PC-9 (cell line): ENCODE measurements around the gene GOLT1A. TPM values are rescaled to one million over a fixed set of nuclear protein-coding genes. Genes with fewer than 3 reads are reported as not detected.

ENCODE experiments used
- BruUV-seq: library from RNA; stranded (reverse); fragments of 400-500 nt; replicated peaks from 2 replicates; lab custom pipeline; 2021; lab: Mats Ljungman, UMichigan
- CTCF ChIA-PET: fragments of 300-600 bp; sonication (Branson Sonifier 250); formaldehyde crosslinking; loops from one replicate; lab custom pipeline; 2022; ENCODE audit warnings: antibody characterized with exemption; lab: Charles Lee
- POLR2A ChIA-PET: fragments of 300-600 bp; sonication (Branson Sonifier 250); formaldehyde crosslinking; loops from one replicate; lab custom pipeline; 2022; ENCODE audit warnings: antibody characterized with exemption; ENCODE audit not compliant: unreplicated experiment; lab: Charles Lee
- DNase-seq, 2 experiments: peaks; one replicate each; pipeline versions ENCODE4 v3.0.0 to v3.0.0-alpha.2; 2015 to 2022; ENCODE audit warnings: mixed read lengths in 1 of 2
- H2AFZ ChIP-seq: fragments of 200-600 bp; sonication (generic); 2 replicates; pipeline ENCODE4 v1.8.1; 2017; ENCODE audit warnings: antibody characterized with exemption
- H3F3A ChIP-seq: fragments of 200-600 bp; sonication (generic); 2 replicates; pipeline ENCODE4 v1.8.1; 2017; ENCODE audit warnings: antibody characterized with exemption, mild to moderate bottlenecking, low read depth; ENCODE audit not compliant: insufficient read depth
- H3K27ac ChIP-seq: fragments of 200-600 bp; sonication (generic); 2 replicates; pipeline ENCODE4 v1.6.1; 2016; ENCODE audit warnings: mixed run types
- H3K27me3 ChIP-seq: fragments of 200-600 bp; sonication (generic); 2 replicates; pipeline ENCODE4 v1.6.1; 2016; ENCODE audit warnings: low read depth, mixed run types; ENCODE audit not compliant: insufficient read depth
- H3K36me3 ChIP-seq: fragments of 200-600 bp; sonication (generic); 2 replicates; pipeline ENCODE4 v1.6.1; 2016; ENCODE audit warnings: low read depth, mixed run types
- H3K4me1 ChIP-seq: fragments of 200-600 bp; sonication (generic); replicated peaks from 2 replicates; pipeline ENCODE4 v1.6.1; 2016; ENCODE audit warnings: mixed run types; ENCODE audit not compliant: insufficient read depth
- H3K4me2 ChIP-seq: fragments of 200-600 bp; sonication (generic); 2 replicates; pipeline ENCODE4 v1.6.1; 2017; ENCODE audit warnings: mixed run types
- H3K4me3 ChIP-seq: fragments of 200-600 bp; sonication (generic); 2 replicates; pipeline ENCODE4 v1.6.1; 2016; ENCODE audit warnings: mixed run types
- H3K79me2 ChIP-seq: fragments of 200-600 bp; sonication (generic); 2 replicates; pipeline ENCODE4 v1.6.1; 2017; ENCODE audit warnings: low read depth, mixed run types
- H3K9me2 ChIP-seq: fragments of 200-600 bp; sonication (generic); 2 replicates; pipeline ENCODE4 v1.8.1; 2017; ENCODE audit warnings: mild to moderate bottlenecking; ENCODE audit not compliant: insufficient read depth
- H3K9me3 ChIP-seq: fragments of 200-600 bp; sonication (generic); 2 replicates; pipeline ENCODE4 v1.8.1; 2016; ENCODE audit warnings: low read depth; ENCODE audit not compliant: insufficient read depth
- H4K20me1 ChIP-seq: fragments of 200-600 bp; sonication (generic); 2 replicates; pipeline ENCODE4 v1.8.1; 2017; ENCODE audit not compliant: insufficient read depth
- CTCF ChIP-seq: fragments of 200-600 bp; sonication (generic); conservative IDR thresholded peaks from 2 replicates; pipeline ENCODE4 v1.6.1; 2017; ENCODE audit warnings: mixed run types, antibody characterized with exemption, mild to moderate bottlenecking, moderate library complexity
- EZH2 ChIP-seq: fragments of 200-600 bp; sonication (generic); IDR thresholded peaks from 2 replicates; pipeline ENCODE4 v1.8.0; 2017; ENCODE audit warnings: antibody characterized with exemption, low read depth
- intact Hi-C: fragments of 100-400 bp; cut with micrococcal nuclease; formaldehyde crosslinking; loops from one replicate; pipeline ENCODE4 v1.10.0; 2022; ENCODE audit not compliant: unreplicated experiment
- total RNA-seq: library from RNA; stranded (reverse); gene quantifications from 2 replicates; pipeline ENCODE4 v1.2.3, GENCODE V29; 2021

The GOLT1A gene
- total RNA-seq, 1 experiment from 2014 or later: 18.7 TPM

GRCh38 chr1:204251926-204252689, 38.3 kb upstream of the GOLT1A start:
- ChIA-PET POLR2A (no interaction called here), CTCF (no interaction called here)
- TF ChIP-seq CTCF: no peak
- TF ChIP-seq EZH2: no peak
- no peak for DNase-seq
- no peak overlapping the region for H3K27ac ChIP-seq
- H3K4me1 ChIP-seq: peaks cover 29% of the 10 kb centered on the region
- no peak overlapping the region for H2AFZ ChIP-seq
- no peaks in the 10 kb centered on the region for H3K27me3 ChIP-seq
- BruUV-seq: no TSS peak
- no peaks in the 10 kb centered on the region for H4K20me1 ChIP-seq
- H3K79me2 ChIP-seq: no peaks in the 10 kb centered on the region
- H3K4me3 ChIP-seq: no peak overlapping the region
- no peaks in the 10 kb centered on the region for H3K9me3 ChIP-seq
- H3K36me3 ChIP-seq: peaks cover 17% of the 10 kb centered on the region
- peaks cover 22% of the 10 kb centered on the region for H3F3A ChIP-seq
- H3K9me2 ChIP-seq: no peaks in the 10 kb centered on the region
- H3K4me2 ChIP-seq: no peak overlapping the region
- intact Hi-C loops: no loop called here

- no peaks in the 10 kb centered on the region for H4K20me1 ChIP-seq
- H3K27ac ChIP-seq: no peak overlapping the region
- no peak overlapping the region for H3K4me3 ChIP-seq
- H3K4me1 ChIP-seq: peaks cover 29% of the 10 kb centered on the region
- intact Hi-C loops: no loop called here
- no peaks in the 10 kb centered on the region for H3K9me3 ChIP-seq
- CTCF ChIA-PET: no interaction called here
- no peaks in the 10 kb centered on the region for H3K9me2 ChIP-seq
- peaks cover 15% of the 10 kb centered on the region for H3K36me3 ChIP-seq
- DNase-seq: no peak
- no peaks in the 10 kb centered on the region for H3K79me2 ChIP-seq
- H2AFZ ChIP-seq: no peak overlapping the region
- peaks cover 22% of the 10 kb centered on the region for H3F3A ChIP-seq
- H3K4me2 ChIP-seq: no peak overlapping the region
- POLR2A ChIA-PET: no interaction called here
- H3K27me3 ChIP-seq: no peaks in the 10 kb centered on the region
- TF ChIP-seq CTCF: no peak
- no peak for TF ChIP-seq EZH2
- BruUV-seq: no TSS peak
Measured at GRCh38 chr1:204251286-204251685, 37.5 kb upstream of the GOLT1A start.

- Histone ChIP-seq H3K4me2 (no peak overlapping the region), H3F3A (peaks cover 16% of the 10 kb centered on the region), H3K4me3 (no peak overlapping the region), H3K27me3 (no peaks in the 10 kb centered on the region), H3K4me1 (peaks cover 24% of the 10 kb centered on the region), H3K36me3 (peaks cover 10% of the 10 kb centered on the region), H2AFZ (no peak overlapping the region), H3K79me2 (no peaks in the 10 kb centered on the region), H4K20me1 (no peaks in the 10 kb centered on the region), H3K9me3 (no peaks in the 10 kb centered on the region), H3K27ac (no peak overlapping the region), H3K9me2 (no peaks in the 10 kb centered on the region)
- ChIA-PET POLR2A (no interaction called here), CTCF (no interaction called here)
- TF ChIP-seq CTCF: no peak
- BruUV-seq: no TSS peak
- intact Hi-C loops: no loop called here
- no peak for DNase-seq
Measured at GRCh38 chr1:204250428-204251030, 36.7 kb upstream of the GOLT1A start.
